Measurements from ENCODE around the gene SPATA18.
"Not testable (repeated sequence)": the region's sequence is repeated elsewhere in the genome, so short reads cannot be mapped to it uniquely, and the experiment has no call there.

SPATA18 gene

GRCh38 chr4:52051615-52052474 is 741 bp downstream of the SPATA18 start:
- DNase-seq (ENCODE audit: low read depth in 3 of 3) = peak in 1 of 3 experiments; percentile 4

- DNase-seq (ENCODE audit: low read depth in 3 of 3) = no peak
These were observed 1.3 kb downstream of the SPATA18 start for GRCh38 chr4:52052475-52052780.

- DNase-seq (ENCODE audit: low read depth in 3 of 3) = no peak
These were observed 3.1 kb downstream of the SPATA18 start for GRCh38 chr4:52054254-52054653.

- DNase-seq (ENCODE audit: low read depth in 3 of 3) = no peak
These were observed 6.1 kb downstream of the SPATA18 start for GRCh38 chr4:52057196-52057595.

- DNase-seq (ENCODE audit: low read depth in 3 of 3) = no peak
These were observed 7.2 kb downstream of the SPATA18 start for GRCh38 chr4:52058275-52058674.

GRCh38 chr4:52059372-52059771 is 8.3 kb downstream of the SPATA18 start:
- DNase-seq (ENCODE audit: low read depth in 3 of 3) = no peak

GRCh38 chr4:52069571-52069970 is 18.5 kb downstream of the SPATA18 start:
- no peak for DNase-seq (ENCODE audit: low read depth in 3 of 3)

GRCh38 chr4:52071791-52072546 is 20.9 kb downstream of the SPATA18 start:
- no peak for DNase-seq (ENCODE audit: low read depth in 3 of 3)

GRCh38 chr4:52076731-52077130 is 25.6 kb downstream of the SPATA18 start:
- DNase-seq (ENCODE audit: low read depth in 3 of 3) = no peak

GRCh38 chr4:52079659-52080058 is 28.6 kb downstream of the SPATA18 start:
- DNase-seq (ENCODE audit: low read depth in 3 of 3) = no peak

- DNase-seq (ENCODE audit: low read depth in 3 of 3) = no peak
These were observed 30.1 kb downstream of the SPATA18 start for GRCh38 chr4:52081216-52081615.

- not testable (repeated sequence) for DNase-seq (ENCODE audit: low read depth in 3 of 3)
These were observed 35.3 kb downstream of the SPATA18 start for GRCh38 chr4:52086425-52086824.

- no peak for DNase-seq (ENCODE audit: low read depth in 3 of 3)
These were observed 40.7 kb downstream of the SPATA18 start for GRCh38 chr4:52091801-52092200.

- no peak for DNase-seq (ENCODE audit: low read depth in 3 of 3)
These were observed 42.4 kb downstream of the SPATA18 start for GRCh38 chr4:52093466-52093865.

GRCh38 chr4:52094376-52095145 is 43.5 kb downstream of the SPATA18 start:
- no peak for DNase-seq (ENCODE audit: low read depth in 3 of 3)

- DNase-seq (ENCODE audit: low read depth in 3 of 3) = no peak
These were observed 44.3 kb downstream of the SPATA18 start for GRCh38 chr4:52095374-52095773.

- no peak for DNase-seq (ENCODE audit: low read depth in 3 of 3)
These were observed 44.9 kb downstream of the SPATA18 start for GRCh38 chr4:52096048-52096447.

- no peak for DNase-seq (ENCODE audit: low read depth in 3 of 3)
These were observed 47.5 kb downstream of the SPATA18 start for GRCh38 chr4:52098618-52099017.

- no peak for DNase-seq (ENCODE audit: low read depth in 3 of 3)
These were observed 48.9 kb downstream of the SPATA18 start for GRCh38 chr4:52099860-52100461.

- DNase-seq (ENCODE audit: low read depth in 3 of 3) = no peak
These were observed 51.5 kb downstream of the SPATA18 start for GRCh38 chr4:52102587-52102986.

- DNase-seq (ENCODE audit: low read depth in 3 of 3) = no peak
These were observed 52.2 kb downstream of the SPATA18 start for GRCh38 chr4:52103319-52103718.

GRCh38 chr4:52105276-52105675 is 54.2 kb downstream of the SPATA18 start:
- no peak for DNase-seq (ENCODE audit: low read depth in 3 of 3)
